GM23338 (cell line): ENCODE measurements around the gene MFSD6L. TPM values are rescaled to one million over a fixed set of nuclear protein-coding genes. Genes with fewer than 3 reads are reported as not detected.

Source experiments
- ATAC-seq: fragments of 200-7000 bp; cut with Tn5 transposase; 3 replicates; pipeline ENCODE4 v1.9.1; 2020
- DNase-seq: peaks from one replicate; pipeline ENCODE4 v3.0.0-alpha.2; 2015; ENCODE audit warnings: low spot score
- H2AFZ ChIP-seq: fragments of 200-600 bp; sonication (generic); 2 replicates; pipeline ENCODE4 v1.8.0; 2016; ENCODE audit warnings: antibody characterized with exemption, mild to moderate bottlenecking, moderate library complexity
- H3F3A ChIP-seq: fragments of 200-600 bp; sonication (generic); replicated peaks from 2 replicates; pipeline ENCODE4 v1.8.0; 2017; ENCODE audit warnings: antibody characterized with exemption, mixed run types, low read depth
- H3K27ac ChIP-seq: fragments of 200-600 bp; sonication (generic); 2 replicates; pipeline ENCODE4 v1.6.1; 2016; ENCODE audit warnings: low read depth
- H3K27me3 ChIP-seq: fragments of 200-600 bp; sonication (generic); 2 replicates; pipeline ENCODE4 v1.8.0; 2016; ENCODE audit warnings: mild to moderate bottlenecking, mixed run types, moderate library complexity; ENCODE audit not compliant: insufficient read depth
- H3K36me3 ChIP-seq: fragments of 200-600 bp; sonication (generic); 2 replicates; pipeline ENCODE4 v1.8.0; 2016; ENCODE audit warnings: mild to moderate bottlenecking; ENCODE audit not compliant: insufficient read depth
- H3K4me1 ChIP-seq: fragments of 200-600 bp; sonication (generic); 2 replicates; pipeline ENCODE4 v1.8.0; 2016; ENCODE audit warnings: mild to moderate bottlenecking, moderate library complexity; ENCODE audit not compliant: insufficient read depth
- H3K4me2 ChIP-seq: fragments of 200-600 bp; sonication (generic); 2 replicates; pipeline ENCODE4 v1.7.1; 2017; ENCODE audit warnings: mixed run types
- H3K4me3 ChIP-seq: fragments of 200-600 bp; sonication (generic); 2 replicates; pipeline ENCODE4 v1.6.1; 2016; ENCODE audit warnings: mixed run types
- H3K79me2 ChIP-seq: fragments of 200-600 bp; sonication (generic); replicated peaks from 2 replicates; pipeline ENCODE4 v1.8.0; 2017; ENCODE audit warnings: mild to moderate bottlenecking; ENCODE audit not compliant: insufficient read depth
- H3K9me2 ChIP-seq: fragments of 200-600 bp; sonication (generic); 2 replicates; pipeline ENCODE4 v1.8.0; 2017; ENCODE audit not compliant: insufficient read depth
- H4K20me1 ChIP-seq: fragments of 200-600 bp; sonication (generic); replicated peaks from 2 replicates; pipeline ENCODE4 v1.8.0; 2017; ENCODE audit warnings: mild to moderate bottlenecking; ENCODE audit not compliant: insufficient read depth
- H3K27ac Mint-ChIP-seq: 2 replicates; pipeline ENCODE4 v1.8.0; 2020; ENCODE audit warnings: inconsistent platforms, mild to moderate bottlenecking, moderate library complexity, mixed read lengths
- H3K27me3 Mint-ChIP-seq: 3 replicates; pipeline ENCODE4 v1.8.0; 2022; ENCODE audit warnings: low read depth, mild to moderate bottlenecking, moderate library complexity, mixed read lengths, inconsistent platforms; ENCODE audit not compliant: insufficient read depth, poor library complexity
- H3K36me3 Mint-ChIP-seq: 3 replicates; pipeline ENCODE4 v1.8.0; 2021; ENCODE audit warnings: low read depth, mild to moderate bottlenecking, inconsistent platforms, moderate library complexity, mixed read lengths
- H3K4me1 Mint-ChIP-seq: 3 replicates; pipeline ENCODE4 v1.8.0; 2020; ENCODE audit warnings: mild to moderate bottlenecking, inconsistent platforms, mixed read lengths
- H3K4me3 Mint-ChIP-seq: 3 replicates; pipeline ENCODE4 v1.8.0; 2021; ENCODE audit warnings: moderate library complexity, mild to moderate bottlenecking, inconsistent platforms, mixed read lengths
- H3K9me3 Mint-ChIP-seq: 3 replicates; pipeline ENCODE4 v1.8.0; 2020; ENCODE audit warnings: moderate library complexity, mild to moderate bottlenecking, inconsistent platforms, mixed read lengths
- CREB1 ChIP-seq: fragments of 250-450 bp; sonication (Bioruptor Pico); IDR thresholded peaks from 2 replicates; pipeline ENCODE4 v1.5.0; 2020; ENCODE audit warnings: low read depth, mild to moderate bottlenecking, moderate library complexity
- ETS1 ChIP-seq: IDR thresholded peaks from 2 replicates; pipeline ENCODE4 v1.6.1; 2016; ENCODE audit warnings: antibody characterized with exemption
- EZH2 ChIP-seq: fragments of 200-600 bp; sonication (generic); IDR thresholded peaks from one replicate; pipeline ENCODE4 v1.8.0; 2017; ENCODE audit warnings: antibody characterized with exemption, mild to moderate bottlenecking, low read depth; ENCODE audit not compliant: unreplicated experiment
- EZH2phosphoT487 ChIP-seq: fragments of 200-600 bp; sonication (generic); IDR thresholded peaks from one replicate; pipeline ENCODE4 v1.8.1; 2018; ENCODE audit warnings: antibody characterized with exemption; ENCODE audit not compliant: unreplicated experiment
- JUNB ChIP-seq: IDR thresholded peaks from one replicate; pipeline ENCODE4 v1.6.1; 2016; ENCODE audit warnings: antibody characterized with exemption; ENCODE audit not compliant: unreplicated experiment
- NANOG ChIP-seq: IDR thresholded peaks from 2 replicates; pipeline ENCODE4 v1.6.1; 2016; ENCODE audit warnings: antibody characterized with exemption, borderline replicate concordance
- POLR2AphosphoS5 ChIP-seq: IDR thresholded peaks from 2 replicates; pipeline ENCODE4 v1.6.1; 2016; ENCODE audit warnings: antibody characterized with exemption, low read depth
- STAT1 ChIP-seq: IDR thresholded peaks from one replicate; pipeline ENCODE4 v1.6.1; 2016; ENCODE audit warnings: antibody characterized with exemption; ENCODE audit not compliant: unreplicated experiment
- ZNF114 ChIP-seq: fragments of 250-450 bp; sonication (Bioruptor Pico); IDR thresholded peaks from 2 replicates; pipeline ENCODE4 v1.5.0; 2020; ENCODE audit warnings: mild to moderate bottlenecking, moderate library complexity
- ZNF331 ChIP-seq: fragments of 250-450 bp; sonication (Bioruptor Pico); IDR thresholded peaks from 2 replicates; pipeline ENCODE4 v1.5.0; 2020; ENCODE audit warnings: low read depth, mild to moderate bottlenecking, moderate library complexity
- polyA plus RNA-seq: library from polyadenylated mRNA; unstranded; fragments of >200 nt; fragmentation: Nextera tagmentation; extraction: Ambion mirVana; gene quantifications from 2 replicates; pipeline ENCODE4 v1.2.1, GENCODE V29; 2016
- total RNA-seq: library from RNA; depleted of rRNA; stranded (reverse); fragments of >200 nt; shearing (Covaris generic); gene quantifications from 2 replicates; pipeline ENCODE4 v1.2.3, GENCODE V29; 2014
- TF ChIP-seq, protein P1 (sequence below), 2 experiments: fragments of 200-600 bp in 1 of 2; sonication (generic) in 1 of 2; conservative IDR thresholded peaks; 2 replicates each; pipeline versions ENCODE4 v1.5.1 to v1.6.1; 2016 to 2017; ENCODE audit warnings: antibody characterized with exemption in 2 of 2, low read depth in 2 of 2, mild to moderate bottlenecking in 2 of 2, moderate library complexity in 1 of 2
- TF ChIP-seq, protein P2 (sequence below): fragments of 250-450 bp; sonication (Bioruptor Pico); IDR thresholded peaks from 2 replicates; pipeline ENCODE4 v1.5.0; 2020; ENCODE audit warnings: mild to moderate bottlenecking, moderate library complexity
- TF ChIP-seq, protein P3 (sequence below): IDR thresholded peaks from one replicate; pipeline ENCODE4 v1.6.1; 2018; ENCODE audit warnings: antibody characterized with exemption; ENCODE audit not compliant: unreplicated experiment

MFSD6L gene
- total and polyA plus RNA-seq, 2 experiments from 2014 or later, result 0.52 to 2.8 TPM

DNA sequence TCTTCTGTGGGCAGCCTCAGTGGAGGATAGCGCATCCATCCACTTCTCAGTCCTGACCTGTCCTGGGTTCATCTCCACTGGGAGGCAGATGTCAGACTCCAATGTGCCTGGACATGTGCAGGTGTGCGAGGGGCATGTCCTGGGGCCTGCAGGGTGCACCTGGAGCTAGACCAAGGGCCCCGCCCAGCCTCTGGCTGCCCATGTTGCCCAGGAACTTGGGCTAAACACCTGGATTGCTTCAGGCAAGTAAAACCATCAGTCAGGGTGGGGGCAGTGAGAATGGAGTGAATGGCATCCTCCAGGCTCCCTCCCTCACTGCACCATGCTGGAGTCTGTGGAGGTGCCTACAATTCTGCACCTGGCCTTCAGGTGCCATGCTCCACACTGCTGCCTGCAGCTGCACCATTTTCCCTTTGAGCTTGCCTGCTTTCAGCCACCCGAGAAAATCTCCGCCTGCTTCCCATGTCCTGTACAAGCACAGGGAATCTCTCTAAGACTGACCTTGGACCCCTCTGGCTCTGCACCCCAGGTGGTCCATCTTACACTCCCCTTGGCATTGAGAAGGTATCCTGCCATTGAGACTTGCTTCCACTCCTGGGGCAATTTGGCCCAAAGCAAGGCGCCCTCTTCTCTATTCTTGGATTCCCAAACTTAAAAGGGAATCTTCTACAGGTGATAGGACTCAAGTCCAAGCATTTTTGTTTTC lies 2.1 kb upstream of the MFSD6L start:
- Histone ChIP-seq H4K20me1 (no peaks in the 10 kb centered on the region), H3K4me1 (no peaks in the 10 kb centered on the region), H3K36me3 (no peaks in the 10 kb centered on the region), H3K79me2 (no peaks in the 10 kb centered on the region), H3F3A (peaks cover 4% of the 10 kb centered on the region), H2AFZ (no peak overlapping the region), H3K27me3 (no peaks in the 10 kb centered on the region), H3K4me2 (no peak overlapping the region), H3K9me2 (no peaks in the 10 kb centered on the region), H3K27ac (no peak overlapping the region), H3K4me3 (no peak overlapping the region)
- ATAC-seq, result no peak
- Mint-ChIP-seq H3K4me1 (peaks cover 23% of the 10 kb centered on the region), H3K27me3 (peaks cover 23% of the 10 kb centered on the region), H3K4me3 (no peak overlapping the region), H3K9me3 (no peaks in the 10 kb centered on the region; the same call in 2 of the 3 replicates), H3K36me3 (no peaks in the 10 kb centered on the region), H3K27ac (no peak overlapping the region)
- no peak for DNase-seq
- no peak for TF ChIP-seq ZNF114 (CRISPR knock-in tag)
- TF ChIP-seq, protein P1, sequence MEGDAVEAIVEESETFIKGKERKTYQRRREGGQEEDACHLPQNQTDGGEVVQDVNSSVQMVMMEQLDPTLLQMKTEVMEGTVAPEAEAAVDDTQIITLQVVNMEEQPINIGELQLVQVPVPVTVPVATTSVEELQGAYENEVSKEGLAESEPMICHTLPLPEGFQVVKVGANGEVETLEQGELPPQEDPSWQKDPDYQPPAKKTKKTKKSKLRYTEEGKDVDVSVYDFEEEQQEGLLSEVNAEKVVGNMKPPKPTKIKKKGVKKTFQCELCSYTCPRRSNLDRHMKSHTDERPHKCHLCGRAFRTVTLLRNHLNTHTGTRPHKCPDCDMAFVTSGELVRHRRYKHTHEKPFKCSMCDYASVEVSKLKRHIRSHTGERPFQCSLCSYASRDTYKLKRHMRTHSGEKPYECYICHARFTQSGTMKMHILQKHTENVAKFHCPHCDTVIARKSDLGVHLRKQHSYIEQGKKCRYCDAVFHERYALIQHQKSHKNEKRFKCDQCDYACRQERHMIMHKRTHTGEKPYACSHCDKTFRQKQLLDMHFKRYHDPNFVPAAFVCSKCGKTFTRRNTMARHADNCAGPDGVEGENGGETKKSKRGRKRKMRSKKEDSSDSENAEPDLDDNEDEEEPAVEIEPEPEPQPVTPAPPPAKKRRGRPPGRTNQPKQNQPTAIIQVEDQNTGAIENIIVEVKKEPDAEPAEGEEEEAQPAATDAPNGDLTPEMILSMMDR (conservative IDR thresholded peaks at IDR 0.05; ENCODE audit: low read depth in 2 of 2), result no peak
- no peak for TF ChIP-seq POLR2AphosphoS5
- no peak for TF ChIP-seq NANOG
- TF ChIP-seq ZNF331 (CRISPR knock-in tag), result no peak
- TF ChIP-seq STAT1, result no peak
- no peak for TF ChIP-seq CREB1 (CRISPR knock-in tag)
- TF ChIP-seq EZH2, result no peak
- no peak for TF ChIP-seq ETS1
- TF ChIP-seq, protein P2, sequence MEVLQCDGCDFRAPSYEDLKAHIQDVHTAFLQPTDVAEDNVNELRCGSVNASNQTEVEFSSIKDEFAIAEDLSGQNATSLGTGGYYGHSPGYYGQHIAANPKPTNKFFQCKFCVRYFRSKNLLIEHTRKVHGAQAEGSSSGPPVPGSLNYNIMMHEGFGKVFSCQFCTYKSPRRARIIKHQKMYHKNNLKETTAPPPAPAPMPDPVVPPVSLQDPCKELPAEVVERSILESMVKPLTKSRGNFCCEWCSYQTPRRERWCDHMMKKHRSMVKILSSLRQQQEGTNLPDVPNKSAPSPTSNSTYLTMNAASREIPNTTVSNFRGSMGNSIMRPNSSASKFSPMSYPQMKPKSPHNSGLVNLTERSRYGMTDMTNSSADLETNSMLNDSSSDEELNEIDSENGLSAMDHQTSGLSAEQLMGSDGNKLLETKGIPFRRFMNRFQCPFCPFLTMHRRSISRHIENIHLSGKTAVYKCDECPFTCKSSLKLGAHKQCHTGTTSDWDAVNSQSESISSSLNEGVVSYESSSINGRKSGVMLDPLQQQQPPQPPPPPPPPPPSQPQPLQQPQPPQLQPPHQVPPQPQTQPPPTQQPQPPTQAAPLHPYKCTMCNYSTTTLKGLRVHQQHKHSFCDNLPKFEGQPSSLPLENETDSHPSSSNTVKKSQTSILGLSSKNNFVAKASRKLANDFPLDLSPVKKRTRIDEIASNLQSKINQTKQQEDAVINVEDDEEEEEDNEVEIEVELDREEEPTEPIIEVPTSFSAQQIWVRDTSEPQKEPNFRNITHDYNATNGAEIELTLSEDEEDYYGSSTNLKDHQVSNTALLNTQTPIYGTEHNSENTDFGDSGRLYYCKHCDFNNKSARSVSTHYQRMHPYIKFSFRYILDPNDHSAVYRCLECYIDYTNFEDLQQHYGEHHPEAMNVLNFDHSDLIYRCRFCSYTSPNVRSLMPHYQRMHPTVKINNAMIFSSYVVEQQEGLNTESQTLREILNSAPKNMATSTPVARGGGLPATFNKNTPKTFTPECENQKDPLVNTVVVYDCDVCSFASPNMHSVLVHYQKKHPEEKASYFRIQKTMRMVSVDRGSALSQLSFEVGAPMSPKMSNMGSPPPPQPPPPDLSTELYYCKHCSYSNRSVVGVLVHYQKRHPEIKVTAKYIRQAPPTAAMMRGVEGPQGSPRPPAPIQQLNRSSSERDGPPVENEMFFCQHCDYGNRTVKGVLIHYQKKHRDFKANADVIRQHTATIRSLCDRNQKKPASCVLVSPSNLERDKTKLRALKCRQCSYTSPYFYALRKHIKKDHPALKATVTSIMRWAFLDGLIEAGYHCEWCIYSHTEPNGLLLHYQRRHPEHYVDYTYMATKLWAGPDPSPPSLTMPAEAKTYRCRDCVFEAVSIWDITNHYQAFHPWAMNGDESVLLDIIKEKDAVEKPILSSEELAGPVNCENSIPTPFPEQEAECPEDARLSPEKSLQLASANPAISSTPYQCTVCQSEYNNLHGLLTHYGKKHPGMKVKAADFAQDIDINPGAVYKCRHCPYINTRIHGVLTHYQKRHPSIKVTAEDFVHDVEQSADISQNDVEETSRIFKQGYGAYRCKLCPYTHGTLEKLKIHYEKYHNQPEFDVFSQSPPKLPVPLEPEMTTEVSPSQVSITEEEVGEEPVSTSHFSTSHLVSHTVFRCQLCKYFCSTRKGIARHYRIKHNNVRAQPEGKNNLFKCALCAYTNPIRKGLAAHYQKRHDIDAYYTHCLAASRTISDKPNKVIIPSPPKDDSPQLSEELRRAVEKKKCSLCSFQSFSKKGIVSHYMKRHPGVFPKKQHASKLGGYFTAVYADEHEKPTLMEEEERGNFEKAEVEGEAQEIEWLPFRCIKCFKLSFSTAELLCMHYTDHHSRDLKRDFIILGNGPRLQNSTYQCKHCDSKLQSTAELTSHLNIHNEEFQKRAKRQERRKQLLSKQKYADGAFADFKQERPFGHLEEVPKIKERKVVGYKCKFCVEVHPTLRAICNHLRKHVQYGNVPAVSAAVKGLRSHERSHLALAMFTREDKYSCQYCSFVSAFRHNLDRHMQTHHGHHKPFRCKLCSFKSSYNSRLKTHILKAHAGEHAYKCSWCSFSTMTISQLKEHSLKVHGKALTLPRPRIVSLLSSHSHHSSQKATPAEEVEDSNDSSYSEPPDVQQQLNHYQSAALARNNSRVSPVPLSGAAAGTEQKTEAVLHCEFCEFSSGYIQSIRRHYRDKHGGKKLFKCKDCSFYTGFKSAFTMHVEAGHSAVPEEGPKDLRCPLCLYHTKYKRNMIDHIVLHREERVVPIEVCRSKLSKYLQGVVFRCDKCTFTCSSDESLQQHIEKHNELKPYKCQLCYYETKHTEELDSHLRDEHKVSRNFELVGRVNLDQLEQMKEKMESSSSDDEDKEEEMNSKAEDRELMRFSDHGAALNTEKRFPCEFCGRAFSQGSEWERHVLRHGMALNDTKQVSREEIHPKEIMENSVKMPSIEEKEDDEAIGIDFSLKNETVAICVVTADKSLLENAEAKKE (CRISPR knock-in tag), result no peak
- TF ChIP-seq JUNB, result no peak
- TF ChIP-seq EZH2phosphoT487, result no peak
- TF ChIP-seq, protein P3, sequence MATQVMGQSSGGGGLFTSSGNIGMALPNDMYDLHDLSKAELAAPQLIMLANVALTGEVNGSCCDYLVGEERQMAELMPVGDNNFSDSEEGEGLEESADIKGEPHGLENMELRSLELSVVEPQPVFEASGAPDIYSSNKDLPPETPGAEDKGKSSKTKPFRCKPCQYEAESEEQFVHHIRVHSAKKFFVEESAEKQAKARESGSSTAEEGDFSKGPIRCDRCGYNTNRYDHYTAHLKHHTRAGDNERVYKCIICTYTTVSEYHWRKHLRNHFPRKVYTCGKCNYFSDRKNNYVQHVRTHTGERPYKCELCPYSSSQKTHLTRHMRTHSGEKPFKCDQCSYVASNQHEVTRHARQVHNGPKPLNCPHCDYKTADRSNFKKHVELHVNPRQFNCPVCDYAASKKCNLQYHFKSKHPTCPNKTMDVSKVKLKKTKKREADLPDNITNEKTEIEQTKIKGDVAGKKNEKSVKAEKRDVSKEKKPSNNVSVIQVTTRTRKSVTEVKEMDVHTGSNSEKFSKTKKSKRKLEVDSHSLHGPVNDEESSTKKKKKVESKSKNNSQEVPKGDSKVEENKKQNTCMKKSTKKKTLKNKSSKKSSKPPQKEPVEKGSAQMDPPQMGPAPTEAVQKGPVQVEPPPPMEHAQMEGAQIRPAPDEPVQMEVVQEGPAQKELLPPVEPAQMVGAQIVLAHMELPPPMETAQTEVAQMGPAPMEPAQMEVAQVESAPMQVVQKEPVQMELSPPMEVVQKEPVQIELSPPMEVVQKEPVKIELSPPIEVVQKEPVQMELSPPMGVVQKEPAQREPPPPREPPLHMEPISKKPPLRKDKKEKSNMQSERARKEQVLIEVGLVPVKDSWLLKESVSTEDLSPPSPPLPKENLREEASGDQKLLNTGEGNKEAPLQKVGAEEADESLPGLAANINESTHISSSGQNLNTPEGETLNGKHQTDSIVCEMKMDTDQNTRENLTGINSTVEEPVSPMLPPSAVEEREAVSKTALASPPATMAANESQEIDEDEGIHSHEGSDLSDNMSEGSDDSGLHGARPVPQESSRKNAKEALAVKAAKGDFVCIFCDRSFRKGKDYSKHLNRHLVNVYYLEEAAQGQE, result no peak
